HUES6 (cell line): ENCODE data around the gene ADGRL3.

Source experiments
- H3K27ac ChIP-seq: 2 replicates; pipeline ENCODE4 v1.7.0; 2013; ENCODE audit warnings: low read depth, mild to moderate bottlenecking, low read length, inconsistent platforms
- H3K27me3 ChIP-seq: 2 replicates; pipeline ENCODE4 v1.6.1; 2013; ENCODE audit warnings: low read length; ENCODE audit not compliant: control insufficient read depth, insufficient read depth
- H3K36me3 ChIP-seq: 2 replicates; pipeline ENCODE4 v1.6.1; 2013; ENCODE audit warnings: low read length; ENCODE audit not compliant: control insufficient read depth, insufficient read depth
- H3K4me1 ChIP-seq: 2 replicates; pipeline ENCODE4 v1.6.1; 2013; ENCODE audit warnings: low read length; ENCODE audit not compliant: control insufficient read depth, insufficient read depth
- H3K4me3 ChIP-seq: 2 replicates; pipeline ENCODE4 v1.5.1; 2013; ENCODE audit warnings: low read depth, low read length
- H3K9ac ChIP-seq: one replicate; pipeline ENCODE4 v1.6.1; 2013; ENCODE audit warnings: mild to moderate bottlenecking, low read length
- H3K9me3 ChIP-seq: 2 replicates; pipeline ENCODE4 v1.6.1; 2013; ENCODE audit warnings: low read depth, low read length; ENCODE audit not compliant: control insufficient read depth, insufficient read depth

The ADGRL3 gene

DNA sequence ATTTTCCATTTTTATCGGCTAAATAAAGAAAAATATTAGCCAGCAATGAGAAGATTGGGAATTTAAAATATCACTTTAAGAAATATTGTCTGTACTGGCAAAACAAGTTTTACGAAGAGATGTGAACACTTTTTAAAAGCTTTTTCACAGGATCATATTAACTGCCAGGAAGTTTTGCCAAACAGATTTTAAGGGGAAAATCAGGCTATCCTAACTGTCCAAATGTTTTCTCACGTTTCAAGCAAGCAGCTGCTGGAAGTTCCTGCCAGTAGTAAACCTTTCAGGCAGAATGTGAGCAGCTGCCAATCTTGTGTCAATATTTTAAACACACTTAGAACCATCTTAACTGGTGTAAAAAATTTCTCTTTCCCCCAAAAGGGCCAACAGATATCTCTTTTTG, 101.1 kb downstream of the ADGRL3 start:
- no peaks in the 10 kb centered on the region for H3K9me3 ChIP-seq
- no peak overlapping the region for H3K27ac ChIP-seq
- no peak overlapping the region for H3K4me3 ChIP-seq
- H3K4me1 ChIP-seq, result peaks cover 5% of the 10 kb centered on the region; the same call in 1 of the 2 replicates
- H3K36me3 ChIP-seq, result no peaks in the 10 kb centered on the region
- H3K9ac ChIP-seq, result no peak overlapping the region
- H3K27me3 ChIP-seq, result no peaks in the 10 kb centered on the region

DNA sequence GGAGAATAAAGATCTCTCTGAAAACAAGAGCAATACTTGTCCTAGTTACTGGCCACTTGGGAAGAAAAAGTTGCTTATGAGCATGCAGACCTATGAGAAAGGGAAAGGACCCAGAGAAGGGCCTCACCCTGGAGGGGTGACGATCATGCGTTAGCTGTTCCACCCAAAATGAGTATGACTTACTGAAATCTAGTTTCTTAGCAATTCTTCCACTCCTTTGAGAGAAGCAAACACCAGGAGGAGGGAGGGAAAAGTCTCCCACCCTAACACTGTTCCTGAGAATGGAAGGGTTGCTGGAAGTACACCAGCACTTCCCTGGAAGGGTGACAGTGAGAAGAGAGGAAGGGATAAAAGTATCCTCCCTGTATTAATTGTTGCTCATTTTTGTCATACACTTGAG, 107.9 kb downstream of the ADGRL3 start:
- Histone ChIP-seq H3K9me3 (no peaks in the 10 kb centered on the region), H3K27ac (no peak overlapping the region), H3K4me3 (no peak overlapping the region), H3K9ac (no peak overlapping the region), H3K4me1 (peaks cover 3% of the 10 kb centered on the region; the same call in 1 of the 2 replicates), H3K27me3 (no peaks in the 10 kb centered on the region), H3K36me3 (no peaks in the 10 kb centered on the region)

GRCh38 chr4:61309616-61310015, 109.5 kb downstream of the ADGRL3 start:
- Histone ChIP-seq H3K4me1 (peaks cover 3% of the 10 kb centered on the region; the same call in 1 of the 2 replicates), H3K9ac (no peak overlapping the region), H3K9me3 (no peaks in the 10 kb centered on the region), H3K4me3 (no peak overlapping the region), H3K36me3 (no peaks in the 10 kb centered on the region), H3K27me3 (no peaks in the 10 kb centered on the region), H3K27ac (no peak overlapping the region)

- Histone ChIP-seq H3K9ac (no peak overlapping the region), H3K9me3 (no peaks in the 10 kb centered on the region), H3K36me3 (no peaks in the 10 kb centered on the region), H3K4me1 (no peaks in the 10 kb centered on the region), H3K4me3 (no peak overlapping the region), H3K27ac (no peak overlapping the region), H3K27me3 (no peaks in the 10 kb centered on the region)
These were observed 112.4 kb downstream of the ADGRL3 start for GRCh38 chr4:61312526-61312925.

DNA sequence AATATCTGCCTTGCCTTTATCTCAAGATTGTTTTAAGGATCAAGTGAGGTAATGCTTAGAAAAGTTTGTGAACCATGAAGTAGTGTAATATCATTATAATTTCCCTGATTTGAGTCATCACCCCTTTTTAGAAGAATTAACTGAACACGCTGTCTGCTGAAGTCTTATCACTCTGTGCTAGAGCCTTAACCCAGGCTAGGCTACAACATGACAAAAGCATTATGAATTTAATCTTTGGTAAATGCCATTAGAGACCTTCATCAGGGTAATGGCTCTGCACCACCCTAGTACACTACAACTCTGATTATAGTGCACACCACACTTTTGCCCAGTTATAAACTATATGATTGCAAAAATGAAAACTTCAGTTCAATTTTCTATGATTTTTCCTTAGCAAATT, 118.3 kb downstream of the ADGRL3 start:
- Histone ChIP-seq H3K4me3 (no peak overlapping the region), H3K27ac (no peak overlapping the region), H3K4me1 (peaks cover 11% of the 10 kb centered on the region; the same call in 1 of the 2 replicates), H3K36me3 (no peaks in the 10 kb centered on the region), H3K27me3 (no peaks in the 10 kb centered on the region), H3K9ac (no peak overlapping the region), H3K9me3 (peaks cover 11% of the 10 kb centered on the region)

DNA sequence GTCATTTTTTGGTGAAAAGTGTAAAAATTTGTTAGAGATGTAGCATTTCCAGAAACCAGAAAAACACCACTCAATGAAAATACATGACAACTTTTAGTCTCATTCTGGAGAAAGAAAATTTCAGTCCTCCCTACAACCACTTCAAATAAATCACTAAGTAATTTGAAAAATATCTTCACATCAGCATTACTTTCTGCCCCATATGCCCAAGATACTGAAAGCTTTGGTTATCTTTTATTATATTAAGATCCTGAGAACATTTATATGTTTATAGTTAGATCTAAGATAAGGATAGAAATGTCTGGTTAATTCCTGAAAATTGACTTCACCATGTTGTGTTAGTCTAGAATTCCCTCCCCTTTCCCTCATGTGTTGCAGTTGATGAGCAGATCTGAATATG, 119.0 kb downstream of the ADGRL3 start:
- Histone ChIP-seq H3K9ac (no peak overlapping the region), H3K4me3 (no peak overlapping the region), H3K36me3 (no peaks in the 10 kb centered on the region), H3K9me3 (peaks cover 19% of the 10 kb centered on the region), H3K27me3 (no peaks in the 10 kb centered on the region), H3K4me1 (peaks cover 11% of the 10 kb centered on the region; the same call in 1 of the 2 replicates), H3K27ac (no peak overlapping the region)

DNA sequence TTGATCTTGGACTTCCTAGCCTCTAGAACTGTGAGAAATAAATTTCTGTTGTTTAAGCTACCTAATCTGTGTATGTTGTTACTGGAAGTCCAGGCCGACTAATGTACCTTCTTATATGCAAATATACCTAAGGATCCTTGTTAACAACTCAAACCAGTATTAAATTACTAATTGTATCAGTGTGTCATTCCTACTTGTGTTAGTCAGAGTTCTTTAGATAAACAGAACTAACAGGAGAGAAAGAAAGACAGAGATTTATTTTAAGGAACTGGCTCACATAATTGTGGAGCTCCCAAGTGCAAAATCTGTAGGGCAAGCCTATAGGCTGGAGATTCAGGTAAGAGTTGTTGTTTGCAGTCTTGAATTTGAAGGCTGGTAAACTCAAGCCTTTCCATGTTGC, 120.0 kb downstream of the ADGRL3 start:
- H3K4me3 ChIP-seq, result no peak overlapping the region
- peaks cover 11% of the 10 kb centered on the region; the same call in 1 of the 2 replicates for H3K4me1 ChIP-seq
- peaks cover 19% of the 10 kb centered on the region for H3K9me3 ChIP-seq
- no peak overlapping the region for H3K9ac ChIP-seq
- no peaks in the 10 kb centered on the region for H3K27me3 ChIP-seq
- H3K36me3 ChIP-seq, result no peaks in the 10 kb centered on the region
- H3K27ac ChIP-seq, result no peak overlapping the region

- peaks cover 19% of the 10 kb centered on the region for H3K9me3 ChIP-seq
- no peak overlapping the region for H3K4me3 ChIP-seq
- no peak overlapping the region; the same call in 1 of the 2 replicates for H3K27ac ChIP-seq
- no peaks in the 10 kb centered on the region for H3K27me3 ChIP-seq
- no peaks in the 10 kb centered on the region for H3K36me3 ChIP-seq
- H3K9ac ChIP-seq, result no peak overlapping the region
- H3K4me1 ChIP-seq, result peaks cover 11% of the 10 kb centered on the region; the same call in 1 of the 2 replicates
These were observed 120.5 kb downstream of the ADGRL3 start for GRCh38 chr4:61320631-61321030.

DNA sequence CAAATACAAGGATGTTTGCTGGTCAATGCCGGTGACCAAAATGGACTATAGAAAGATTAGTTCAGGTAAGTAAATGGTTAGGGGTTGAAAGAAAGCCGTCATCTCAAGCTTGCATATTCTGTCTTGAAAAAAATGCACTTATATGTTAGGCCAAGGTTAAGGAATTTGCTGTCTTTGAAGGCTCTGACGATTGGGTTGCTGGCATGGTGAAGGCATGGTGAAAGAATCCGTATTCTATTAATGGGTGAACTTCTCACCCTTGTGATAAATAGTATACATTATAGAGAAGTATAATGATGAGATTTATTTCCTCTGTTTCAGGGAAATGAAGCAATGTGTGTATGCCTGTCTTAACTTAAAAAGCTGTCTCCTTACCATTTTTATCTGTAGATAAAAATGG, 132.6 kb downstream of the ADGRL3 start:
- Histone ChIP-seq H3K9ac (no peak overlapping the region), H3K4me3 (no peak overlapping the region), H3K36me3 (no peaks in the 10 kb centered on the region), H3K4me1 (peaks cover 20% of the 10 kb centered on the region), H3K27ac (no peak overlapping the region), H3K9me3 (peaks cover 7% of the 10 kb centered on the region; the same call in 1 of the 2 replicates), H3K27me3 (no peaks in the 10 kb centered on the region)

GRCh38 chr4:61333490-61333889, 133.4 kb downstream of the ADGRL3 start:
- Histone ChIP-seq H3K9ac (no peak overlapping the region), H3K36me3 (no peaks in the 10 kb centered on the region), H3K9me3 (peaks cover 7% of the 10 kb centered on the region; the same call in 1 of the 2 replicates), H3K4me1 (peaks cover 20% of the 10 kb centered on the region), H3K4me3 (no peak overlapping the region), H3K27me3 (no peaks in the 10 kb centered on the region), H3K27ac (no peak overlapping the region)

DNA sequence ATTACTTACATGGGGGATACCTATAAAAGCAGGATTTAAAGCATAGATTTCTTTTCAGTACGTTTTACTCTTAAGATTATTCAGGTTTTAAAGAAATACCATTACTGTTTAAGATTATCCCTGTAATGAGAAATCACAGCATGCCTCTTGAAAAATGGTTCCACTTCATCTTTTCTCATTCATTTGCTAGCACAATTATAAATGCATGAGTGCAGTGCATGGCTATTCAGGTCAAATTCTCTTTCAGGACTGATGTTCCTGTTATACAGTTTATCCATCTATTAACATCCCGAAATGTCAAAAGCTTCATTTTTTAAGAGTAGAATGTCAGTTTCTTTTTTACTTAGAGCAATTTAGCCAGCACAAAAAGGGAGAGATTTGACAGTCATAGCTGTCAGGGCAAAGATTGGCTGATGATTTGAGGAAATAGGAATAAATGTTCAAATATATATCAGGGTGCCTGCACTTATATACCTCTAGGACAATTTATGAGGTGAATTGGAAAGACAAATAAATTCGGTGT, 135.2 kb downstream of the ADGRL3 start:
- H3K4me3 ChIP-seq, result no peak overlapping the region
- H3K27me3 ChIP-seq, result no peaks in the 10 kb centered on the region
- H3K36me3 ChIP-seq, result no peaks in the 10 kb centered on the region
- H3K9me3 ChIP-seq, result peaks cover 4% of the 10 kb centered on the region; the same call in 1 of the 2 replicates
- peaks cover 20% of the 10 kb centered on the region for H3K4me1 ChIP-seq
- no peak overlapping the region for H3K9ac ChIP-seq
- H3K27ac ChIP-seq, result no peak overlapping the region
